Heart right ventricle (tissue), 16 donors: ENCODE data around the gene ARHGEF4. TPM values are rescaled to one million over a fixed set of nuclear protein-coding genes. Genes with fewer than 3 reads are reported as not detected.

Source experiments
- ATAC-seq, 8 donors: fragments of 200-7000 bp; cut with Tn5 transposase; one replicate each; pipeline ENCODE4 v1.9.1; 2020; ENCODE audit warnings: mild to moderate bottlenecking in 8 of 8, moderate library complexity in 8 of 8, moderate number of reproducible peaks in 1 of 8
- DNase-seq, 2 donors: peaks; one replicate each; pipeline ENCODE4 v3.0.0-alpha.2; 2020
- H3K27ac ChIP-seq, 10 donors: fragments of 200-600 bp; sonication (generic) in 2 of 10; one replicate each; pipeline versions ENCODE4 v1.5.0 to v1.8.0; 2020 to 2022; ENCODE audit warnings: mild to moderate bottlenecking in 3 of 10
- H3K27me3 ChIP-seq, 7 donors: fragments of 200-600 bp; one replicate each; pipeline ENCODE4 v1.8.0; 2021 to 2022; ENCODE audit warnings: mild to moderate bottlenecking in 2 of 7
- H3K36me3 ChIP-seq, 9 donors: fragments of 200-600 bp; sonication (generic) in 1 of 9; one replicate each; pipeline versions ENCODE4 v1.5.0 to v1.8.0; 2020 to 2022; ENCODE audit warnings: mild to moderate bottlenecking in 2 of 9
- H3K4me1 ChIP-seq, 9 donors: fragments of 200-600 bp; sonication (generic) in 1 of 9; one replicate each; pipeline versions ENCODE4 v1.5.0 to v1.8.0; 2020 to 2022; ENCODE audit warnings: mild to moderate bottlenecking in 4 of 9
- H3K4me3 ChIP-seq, 10 donors: fragments of 200-600 bp; sonication (generic) in 2 of 10; one replicate each; pipeline versions ENCODE4 v1.5.0 to v1.8.0; 2020 to 2022; ENCODE audit warnings: mild to moderate bottlenecking in 7 of 10, moderate library complexity in 2 of 10
- H3K9me3 ChIP-seq, 11 donors: fragments of 200-600 bp in 10 of 11; sonication (generic) in 2 of 11; one replicate each; pipeline versions ENCODE4 v1.5.0 to v1.8.0; 2013 to 2022; ENCODE audit warnings: mild to moderate bottlenecking in 2 of 11, control low read depth in 1 of 11, moderate library complexity in 1 of 11
- CTCF ChIP-seq, 9 donors: fragments of 200-600 bp; sonication (generic) in 2 of 9; IDR thresholded peaks; one replicate each; pipeline versions ENCODE4 v1.5.0 to v1.8.0; 2021 to 2022; ENCODE audit warnings: antibody characterized with exemption in 9 of 9, mild to moderate bottlenecking in 5 of 9, moderate library complexity in 1 of 9
- WGBS, 2 donors: extraction: QIAGEN DNeasy Blood & Tissue Kit; methylation state at CpG; one replicate each; pipeline ENCODE4 v1.1.7; 2013; ENCODE audit warnings: inconsistent platforms in 1 of 2; 5-methylcytosine and 5-hydroxymethylcytosine counted together
- intact Hi-C, 10 donors: fragments of 100-400 bp; cut with DNase I; formaldehyde crosslinking; loops; one replicate each; pipeline versions ENCODE4 v1.11.1 to v1.14.2; 2022
- polyA plus RNA-seq, 2 donors: library from polyadenylated mRNA; stranded (reverse); fragments of 200-250 nt; gene quantifications; one replicate each; pipeline ENCODE4 v1.2.3, GENCODE V29; 2013
- total RNA-seq, 10 donors: library from RNA; stranded (reverse); fragmentation: NEBNext Ultra II Directional in 3 of 10; extraction: Animal tissue kit (Norgen Biotek cat#: 25700) in 3 of 10; gene quantifications; one replicate each; pipeline versions ENCODE4 v1.2.1 to v1.2.4, GENCODE V29; 2021 to 2023
- donor health status: Arrhythmogenic right ventricular cardiomyopathy.
- donor health status: ischemic (EF 13 %, LVEDD 7.1; RV severe dilation, severe dysfunction).
- donor health status: healthy with polysubstance abuse.
- donor health status: DM: no; HTN: yes; CAD: no.
- donor health status: DM: no; HTN: no; CAD: no.
- donor health status: ischemic (EF 25% LVEDD 6.9; RV normal size, moderate dysfunction).
- donor health status: ischemic (EF 25% LVEDD 5.7; RV mildly dilated, moderate dysfunction).
- donor health status: healthy.
- donor health status: DM: yes; HTN: yes; CAD: no.
- donor health status: Ischemic cardiomyopathy.
- donor health status: ischemic (EF 35%, LVEDD 5.7; RV mildly dilated, moderate dysfunction).
- donor health status: nonischemic (EF 11% LVEDD 7.7; RV severe dilation, severe dysfunction).
- donor health status: DM: yes; HTN: yes; CAD: no.
- donor health status: PGD.
- donor health status: ischemic (EF 29% LVEDD 5.4; RV normal size, mild dysfunction).
- donor health status: nonischemic (EF 23%, LVEDD 6.1; RV moderate dilation, normal function).

ARHGEF4 gene
- total and polyA plus RNA-seq, 12 donors: 0.67 to 6.5 (median 3.4) TPM

GRCh38 chr2:130892793-130893785 is 56.4 kb downstream of the ARHGEF4 start:
- TF ChIP-seq CTCF (IDR thresholded peaks at IDR 0.05): no peak
- ATAC-seq (no peak), DNase-seq (no peak)
- Histone ChIP-seq H3K4me3 (no peak overlapping the region), H3K9me3 (peaks cover 0 to 7% (median 0%) of the 10 kb centered on the region in 11 donors), H3K27me3 (peaks cover 0 to 39% (median 3%) of the 10 kb centered on the region in 7 donors), H3K27ac (no peak overlapping the region), H3K36me3 (no peaks in the 10 kb centered on the region), H3K4me1 (no peaks in the 10 kb centered on the region)
- intact Hi-C loops: loop anchor here in 1 of 10 donors (5.0 kb wide), 1 partner anchor 1694 kb away; no protein-coding TSS in a partner anchor
- WGBS, 2 donors: 83 to 88% methylated on average over 18 of the region's 18 CpGs

GRCh38 chr2:130894326-130894942 is 57.7 kb downstream of the ARHGEF4 start:
- no peak overlapping the region for H3K27ac ChIP-seq
- no peak for ATAC-seq
- no peaks in the 10 kb centered on the region for H3K4me1 ChIP-seq
- intact Hi-C loops: loop anchor here in 1 of 10 donors (5.0 kb wide), 1 partner anchor 1693 kb away; no protein-coding TSS in a partner anchor
- peaks cover 0 to 7% (median 0%) of the 10 kb centered on the region in 11 donors for H3K9me3 ChIP-seq
- DNase-seq: no peak
- H3K4me3 ChIP-seq: no peak overlapping the region
- WGBS, 2 donors: 75 to 78% methylated on average over 7 of the region's 7 CpGs
- no peak for TF ChIP-seq CTCF (IDR thresholded peaks at IDR 0.05)
- H3K27me3 ChIP-seq: peaks cover 0 to 36% (median 3%) of the 10 kb centered on the region in 7 donors
- no peaks in the 10 kb centered on the region for H3K36me3 ChIP-seq

- Histone ChIP-seq H3K36me3 (no peaks in the 10 kb centered on the region), H3K27me3 (peaks cover 0 to 23% (median 0%) of the 10 kb centered on the region in 7 donors), H3K4me3 (no peak overlapping the region), H3K4me1 (no peaks in the 10 kb centered on the region), H3K27ac (no peak overlapping the region), H3K9me3 (peaks cover 0 to 7% (median 0%) of the 10 kb centered on the region in 11 donors)
- no peak for DNase-seq
- WGBS, 2 donors: 73 to 79% methylated on average over 7 of the region's 7 CpGs
- no peak for ATAC-seq
- no peak for TF ChIP-seq CTCF (IDR thresholded peaks at IDR 0.05)
- intact Hi-C loops: no loop called here
Measured at GRCh38 chr2:130896813-130897212, 60.1 kb downstream of the ARHGEF4 start.

GRCh38 chr2:130898553-130898952 is 61.8 kb downstream of the ARHGEF4 start:
- H3K4me1 ChIP-seq: no peaks in the 10 kb centered on the region
- intact Hi-C loops: no loop called here

More at GRCh38 chr2:130898553-130898952, 61.8 kb downstream of the ARHGEF4 start:
- no peak for TF ChIP-seq CTCF (IDR thresholded peaks at IDR 0.05)
- Histone ChIP-seq H3K36me3 (no peaks in the 10 kb centered on the region), H3K4me3 (no peak overlapping the region), H3K27me3 (peaks cover 0 to 12% (median 0%) of the 10 kb centered on the region in 7 donors), H3K9me3 (peaks cover 0 to 7% (median 0%) of the 10 kb centered on the region in 11 donors), H3K27ac (no peak overlapping the region)
- ATAC-seq (no peak), DNase-seq (no peak)
- 59 to 73% methylated on average over 4 of the region's 4 CpGs for WGBS, 2 donors
